HG03442 (cell line): ENCODE data around the gene CT55.
"Not testable (repeated sequence)": the region's sequence is repeated elsewhere in the genome, so short reads cannot be mapped to it uniquely, and the experiment has no call there.

Source experiments
- ATAC-seq: cut with Tn5 transposase; IDR thresholded peaks from one replicate; pipeline ENCODE4 v1.9.1; 2021; ENCODE audit warnings: mild to moderate bottlenecking, moderate library complexity; ENCODE audit not compliant: unreplicated experiment

The CT55 gene

DNA sequence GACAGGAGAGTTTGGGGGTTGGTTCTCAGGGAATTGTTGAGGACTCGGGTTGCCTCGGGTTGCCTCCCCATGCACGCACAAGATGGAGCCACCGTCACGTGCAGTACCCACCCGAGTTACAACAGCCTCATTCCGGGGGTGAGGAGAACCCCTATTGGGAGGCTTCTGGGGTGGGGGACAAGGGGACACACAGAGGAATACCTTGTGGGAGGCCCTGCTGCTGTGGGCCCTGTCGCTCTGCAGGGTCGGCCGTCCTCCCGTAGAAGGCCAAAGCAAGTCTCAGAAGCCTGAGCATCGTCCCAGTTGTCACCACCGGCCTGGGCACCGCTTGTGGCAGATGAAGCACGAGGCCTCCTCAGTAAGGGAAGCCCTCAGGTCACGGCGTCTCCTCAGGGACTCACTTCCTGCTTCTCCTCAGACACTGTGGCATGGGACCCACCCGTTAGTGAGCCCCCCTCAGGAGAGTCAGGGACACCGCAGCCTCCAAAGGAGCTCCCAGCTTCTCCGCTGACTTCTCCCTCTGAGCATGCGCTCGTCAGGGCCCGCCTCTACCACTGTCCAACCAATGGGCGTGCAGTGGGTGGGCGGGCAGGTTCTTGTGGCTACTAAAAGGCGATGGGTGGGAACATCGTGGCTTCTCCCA, at the start of gene CT55:
TSS of gene CT55 (minus strand) at position 522 of the 643 bp plus-strand sequence. CDS start at position 295, 227 bp downstream.
- no peak for ATAC-seq

DNA sequence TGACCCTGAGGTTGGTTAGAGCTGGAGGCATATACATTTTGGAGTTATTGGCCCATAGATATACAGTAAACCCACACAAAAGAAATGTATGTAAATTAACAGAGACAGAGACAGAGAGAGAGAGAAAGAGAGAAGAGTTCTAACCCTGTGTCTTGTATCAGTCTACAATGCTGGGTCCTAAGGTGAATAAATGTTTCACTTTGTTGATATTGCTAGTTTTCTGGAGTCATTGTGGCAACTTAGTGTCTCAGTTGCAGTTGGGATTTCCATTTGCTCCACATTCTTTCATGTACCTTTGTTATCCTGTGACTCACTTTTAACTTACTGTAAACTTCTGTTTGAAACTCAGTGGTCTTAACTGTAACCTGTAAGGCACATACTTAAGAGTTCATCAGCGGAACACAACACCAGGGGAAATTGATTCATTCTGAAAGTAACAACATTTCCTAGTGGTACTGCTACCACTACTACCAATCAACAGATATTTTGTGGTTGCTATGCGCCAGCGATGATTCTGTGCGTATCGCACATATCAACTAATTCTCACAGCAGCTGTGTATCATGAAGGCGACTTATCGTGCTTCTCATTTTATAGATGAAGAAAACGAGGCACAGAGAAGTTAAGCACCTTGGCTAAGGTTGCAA, 42.1 kb upstream of the CT55 start:
- ATAC-seq: peak; percentile 75

- not testable (repeated sequence) for ATAC-seq
These were observed 35.2 kb upstream of the CT55 start for GRCh38 chrX:135206427-135206826.

DNA sequence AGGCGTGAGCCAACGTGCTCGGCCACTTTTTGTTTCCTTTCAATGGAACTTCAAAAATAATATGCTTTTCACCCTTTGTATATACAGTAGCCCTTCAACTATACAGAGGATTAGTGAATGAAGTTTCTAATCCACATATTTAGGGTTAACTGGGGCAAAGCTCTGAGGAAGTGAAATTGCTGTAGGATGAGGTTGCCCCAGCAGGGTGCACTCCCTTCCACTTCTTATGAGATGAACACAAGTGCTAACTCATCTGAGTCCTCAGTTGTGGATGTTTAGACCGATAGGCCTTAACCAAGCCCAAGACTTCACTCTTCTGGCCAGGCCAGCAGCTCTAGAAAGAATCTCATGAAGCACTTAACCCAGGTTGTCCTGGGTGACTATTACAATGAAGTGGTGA, 29.1 kb upstream of the CT55 start:
- no peak for ATAC-seq

- ATAC-seq: no peak
These were observed 23.5 kb upstream of the CT55 start for GRCh38 chrX:135194684-135195083.

DNA sequence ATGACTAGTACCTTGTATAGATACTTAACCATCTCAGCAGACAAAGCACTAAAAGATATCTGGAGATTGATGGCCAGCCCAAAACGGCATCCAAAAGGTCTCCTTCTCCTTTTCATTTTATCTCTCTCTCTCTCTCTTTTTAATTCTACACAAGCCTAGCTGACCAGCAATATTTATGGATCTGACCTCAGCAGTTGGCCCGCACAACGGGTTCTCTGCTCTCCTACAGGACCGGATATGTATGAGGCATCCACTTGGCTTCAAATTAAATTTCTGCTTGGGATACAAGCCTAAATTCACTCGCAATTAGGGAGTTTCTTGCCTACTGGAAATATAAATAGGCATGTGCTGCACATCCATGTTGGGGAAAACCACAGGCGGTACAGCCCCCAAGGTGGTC, 22.5 kb upstream of the CT55 start:
- no peak for ATAC-seq

- ATAC-seq: no peak
These were observed 20.6 kb upstream of the CT55 start for GRCh38 chrX:135191838-135192237.

DNA sequence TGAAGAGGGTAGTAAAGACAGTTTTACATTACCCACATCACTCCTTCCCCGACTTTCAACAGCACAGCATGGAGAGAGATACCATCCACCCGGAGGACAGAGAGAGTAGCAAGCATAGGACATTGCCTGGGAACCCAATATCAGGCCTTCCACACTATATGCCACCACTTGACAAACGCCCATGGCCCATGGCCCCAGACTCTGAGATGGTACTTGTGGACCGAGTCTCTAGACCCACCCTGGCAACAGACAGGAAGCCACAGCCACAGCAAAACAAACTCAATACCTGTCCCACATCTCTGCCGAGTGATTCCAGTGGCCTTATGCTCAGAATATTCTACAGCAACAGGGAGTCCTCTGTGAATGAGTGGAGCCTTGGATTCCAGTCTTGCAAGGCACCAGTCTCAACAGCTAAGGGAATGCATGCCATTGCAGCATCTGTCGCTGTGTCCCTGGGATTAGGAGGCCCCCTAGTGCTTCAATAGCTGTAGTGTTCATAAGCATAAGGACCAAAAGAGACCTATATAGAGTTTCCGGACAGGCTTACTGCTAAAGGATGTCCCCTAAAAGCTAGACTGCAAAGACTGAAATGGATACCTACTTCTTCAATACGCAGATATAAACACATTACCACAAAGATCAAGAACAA, 14.7 kb upstream of the CT55 start:
- ATAC-seq: peak; percentile 85

DNA sequence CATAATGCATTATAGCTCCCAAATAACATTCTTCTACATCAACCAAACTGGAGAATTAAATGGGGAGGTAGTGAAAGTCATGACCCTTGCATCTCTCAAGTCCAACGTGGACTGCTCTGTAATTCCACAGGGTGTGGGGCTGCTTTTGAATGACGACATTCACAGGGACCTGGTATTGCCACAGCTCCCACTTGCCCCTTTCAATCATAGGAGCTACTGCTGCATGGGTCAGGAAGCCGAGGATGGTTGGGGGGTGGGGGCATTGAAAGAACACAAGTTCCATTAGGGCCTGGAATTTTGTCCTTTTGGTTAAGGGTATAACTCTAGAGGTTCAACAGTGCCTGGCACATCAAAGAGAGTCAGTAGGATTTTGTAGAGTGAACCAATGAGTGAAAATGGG, 7.4 kb upstream of the CT55 start:
- no peak for ATAC-seq

GRCh38 chrX:135170468-135170867, 730 bp downstream of the CT55 start:
- ATAC-seq: no peak

- not testable (repeated sequence) for ATAC-seq
These were observed 1.7 kb downstream of the CT55 start for GRCh38 chrX:135169534-135169933.

DNA sequence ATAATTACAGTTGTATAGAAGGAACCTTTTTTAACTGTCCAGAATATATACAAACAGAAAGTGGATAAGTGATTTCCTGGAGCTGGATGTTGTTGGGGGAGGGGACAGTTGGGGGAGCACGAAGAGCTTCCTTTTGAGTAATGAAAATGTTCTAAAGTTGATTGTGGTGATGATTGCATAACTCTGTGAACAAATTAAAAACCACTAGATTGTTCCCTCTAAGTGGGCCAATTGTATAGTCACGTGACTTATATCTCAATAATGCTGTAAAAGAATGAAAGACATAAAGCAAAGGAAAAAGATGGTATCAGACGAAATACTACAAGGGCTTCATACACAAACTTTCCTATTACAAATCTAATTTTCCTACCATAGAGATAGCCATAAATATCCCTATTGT, 2.7 kb downstream of the CT55 start:
- no peak for ATAC-seq

GRCh38 chrX:135154688-135155087, 16.5 kb downstream of the CT55 start:
- not testable (repeated sequence) for ATAC-seq

DNA sequence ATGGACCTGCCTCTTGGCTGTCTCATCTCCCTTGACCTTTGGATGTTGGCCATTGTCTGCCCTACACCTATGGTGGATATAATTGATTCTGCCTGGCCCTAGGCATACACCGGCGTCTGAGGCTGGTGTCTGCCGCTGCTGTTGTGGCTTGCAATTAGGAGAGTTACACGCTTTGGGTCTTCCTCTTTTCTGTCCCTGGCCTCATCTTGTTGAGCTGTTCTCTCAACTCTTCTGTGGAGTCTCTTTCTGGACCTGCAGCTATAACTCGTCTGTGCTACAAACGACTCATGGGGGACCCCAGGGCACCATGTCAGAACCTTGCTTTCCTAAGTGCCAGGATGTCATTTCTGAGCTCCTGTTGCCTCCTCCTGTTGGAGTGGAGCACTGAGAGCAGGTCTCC, 45.1 kb downstream of the CT55 start:
- ATAC-seq: not testable (repeated sequence)

- not testable (repeated sequence) for ATAC-seq
These were observed 51.1 kb downstream of the CT55 start, which contains the start of gene ETDB for GRCh38 chrX:135120056-135120576. TSS of gene ETDB (minus strand) at chrX:135120526. CDS start at chrX:135119261, 1,265 bp downstream.

DNA sequence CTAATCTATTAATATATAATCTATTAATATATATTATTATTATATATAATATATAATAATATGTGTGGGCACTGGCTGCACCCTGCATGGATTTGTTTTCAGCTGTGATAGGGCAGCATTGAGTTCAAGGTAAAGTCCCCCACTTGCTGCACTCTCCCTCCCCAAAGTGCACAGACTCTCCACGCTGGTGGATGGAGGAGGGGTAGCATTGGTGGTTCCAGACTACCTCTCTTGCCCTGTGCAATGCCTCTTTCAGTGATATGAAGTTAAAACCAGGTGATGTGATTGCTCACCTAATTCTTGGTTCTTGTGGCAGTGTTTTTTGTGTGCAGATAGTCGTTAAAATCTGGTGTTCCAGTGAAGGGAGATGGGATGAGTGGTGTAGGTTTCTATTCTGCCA, 55.1 kb downstream of the CT55 start:
- ATAC-seq: not testable (repeated sequence)

GRCh38 chrX:135114392-135114791, 56.8 kb downstream of the CT55 start:
- peak; percentile 98 for ATAC-seq

DNA sequence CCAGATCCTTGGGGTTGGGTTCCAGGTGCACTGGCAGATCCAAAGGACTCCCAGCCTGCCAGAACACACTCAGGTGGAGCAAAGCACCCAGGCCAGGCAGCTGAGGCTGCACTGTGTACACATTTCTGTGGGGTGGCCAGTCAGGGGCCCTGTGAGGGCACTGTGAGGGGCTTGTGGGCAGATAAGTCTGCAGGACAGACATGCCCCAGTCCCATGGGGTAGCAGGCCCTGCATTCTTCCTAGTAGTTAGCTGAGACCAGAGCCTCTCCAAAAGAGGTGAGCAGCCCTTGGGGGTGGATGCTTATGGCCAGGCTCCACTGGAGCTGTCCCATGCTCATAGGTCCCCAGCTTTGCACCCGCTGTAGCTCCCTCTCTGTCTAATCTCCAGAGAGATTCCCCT, 58.5 kb downstream of the CT55 start:
- no peak for ATAC-seq

DNA sequence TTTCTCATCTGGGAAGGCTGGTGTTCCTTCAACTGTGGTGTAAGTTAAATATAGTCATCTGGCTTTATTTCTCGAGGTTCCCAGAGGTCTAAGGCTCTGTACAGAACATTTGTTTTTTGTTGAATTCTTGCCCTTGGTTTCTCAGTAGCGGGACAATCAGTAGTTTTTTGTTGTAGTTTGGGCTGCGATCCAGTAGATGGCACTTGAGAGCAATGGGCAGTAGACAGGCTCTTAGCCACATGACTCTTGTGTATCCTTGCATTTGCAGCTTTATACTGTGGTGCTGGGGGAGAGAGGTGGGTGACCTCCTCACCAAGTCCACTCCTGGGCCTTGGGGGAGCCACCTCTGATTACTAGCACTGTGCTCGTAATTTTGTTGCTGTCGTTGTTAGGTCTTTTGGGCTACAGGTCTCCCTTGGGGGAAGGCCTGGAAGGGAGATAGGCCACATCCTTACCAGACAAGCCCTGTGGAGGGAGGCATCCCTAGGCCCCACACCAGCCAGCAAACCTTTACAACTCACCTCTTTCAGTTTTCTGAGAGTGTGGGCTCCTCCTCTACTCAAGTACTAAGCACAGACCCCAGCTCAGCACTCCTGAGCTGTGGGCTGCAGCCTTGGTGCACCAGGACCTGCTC, 59.0 kb downstream of the CT55 start:
- peak; percentile 37 for ATAC-seq

DNA sequence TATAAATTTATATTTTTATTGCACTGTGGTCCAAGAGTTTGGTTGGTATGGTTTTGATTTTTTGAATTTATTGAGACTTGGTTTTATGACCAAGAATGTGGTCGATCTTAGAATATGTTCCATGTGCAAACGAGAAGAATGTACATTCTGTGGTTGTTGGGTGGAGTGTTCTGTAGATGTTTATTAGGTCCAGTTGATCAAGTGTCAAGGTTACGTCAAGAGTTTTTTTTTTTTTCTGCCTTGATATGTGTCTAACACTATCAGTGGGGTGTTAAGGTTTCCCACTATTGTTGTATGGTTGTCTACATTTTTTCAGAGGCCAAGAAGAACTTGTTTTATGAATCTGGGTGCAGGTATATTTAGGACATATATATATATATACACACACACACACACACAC, 61.6 kb downstream of the CT55 start:
- no peak for ATAC-seq
